Natural killer cell (primary cell): Measurements from ENCODE around the gene ELN. TPM values are rescaled to one million over a fixed set of nuclear protein-coding genes. Genes with fewer than 3 reads are reported as not detected.

Source experiments
- total RNA-seq, 4 donors: library from RNA; stranded (reverse); fragments of 120-200 nt in 1 of 4; gene quantifications; one replicate each; pipeline versions ENCODE4 v1.2.3 to v1.2.4, GENCODE V29; 2013 to 2022

The ELN gene
- total RNA-seq, 3 donors from 2014 or later (not counting 1 experiment from before 2014, with no cell fraction given), result 0.75 TPM; not detected in 2

Other genes with a start within 250 kb of the ELN start
- gene CLDN4, start 197.2 kb upstream of the ELN start, total RNA-seq, result under 1 TPM; 0.09 to 0.30 (median 0.20) TPM
- gene METTL27, start 185.7 kb upstream of the ELN start, total RNA-seq, result 1 to 10 TPM in 1 of 3 donors, not detected in 2; 1.2 TPM
- not detected for gene TMEM270, start 167.0 kb upstream of the ELN start, total RNA-seq
- gene LIMK1, start 55.6 kb downstream of the ELN start, total RNA-seq, result 10 to 100 TPM; 54.0 to 66.0 (median 55.0) TPM
- gene EIF4H, start 146.2 kb downstream of the ELN start, total RNA-seq, result 100 to 1,000 TPM; 286 to 294 (median 294) TPM
- gene LAT2, start 181.8 kb downstream of the ELN start, total RNA-seq, result 100 to 1,000 TPM; 124 to 163 (median 145) TPM
- 10 to 100 TPM; 16.9 to 26.5 (median 20.5) TPM for gene RFC2, start 226.2 kb downstream of the ELN start, total RNA-seq